GM12892 (cell line): ENCODE results near the gene DNM3.

Experiments used
- POLR2A ChIP-seq: IDR thresholded peaks from 2 replicates; pipeline ENCODE4 v1.6.1; 2011; ENCODE audit warnings: low read depth, low read length, control low read depth
- POLR2AphosphoS5 ChIP-seq: IDR thresholded peaks from 2 replicates; pipeline ENCODE4 v1.6.1; 2011; ENCODE audit warnings: low read depth, low read length, control low read depth

GRCh38 chr1:172279939-172280636 lies 438.8 kb downstream of the DNM3 start:
- no peak for TF ChIP-seq POLR2A
- no peak for TF ChIP-seq POLR2AphosphoS5
